GM19452 (cell line): ENCODE results near the gene PUS7.
"Not testable (repeated sequence)": the region's sequence is repeated elsewhere in the genome, so short reads cannot be mapped to it uniquely, and the experiment has no call there.

Source experiments
- ATAC-seq: cut with Tn5 transposase; IDR thresholded peaks from one replicate; pipeline ENCODE4 v1.9.1; 2021; ENCODE audit not compliant: unreplicated experiment

The PUS7 gene

GRCh38 chr7:105502173-105502572 is 19.9 kb downstream of the PUS7 start:
- no peak for ATAC-seq

- ATAC-seq, result no peak
These were observed 25.1 kb downstream of the PUS7 start for GRCh38 chr7:105497016-105497415.

- no peak for ATAC-seq
These were observed 25.6 kb downstream of the PUS7 start for GRCh38 chr7:105496521-105496920.

- ATAC-seq, result no peak
These were observed 28.2 kb downstream of the PUS7 start for GRCh38 chr7:105493923-105494315.

- ATAC-seq, result no peak
These were observed 28.7 kb downstream of the PUS7 start for GRCh38 chr7:105493196-105493922.

GRCh38 chr7:105489409-105489808 is 32.7 kb downstream of the PUS7 start:
- no peak for ATAC-seq

- ATAC-seq, result no peak
These were observed 34.2 kb downstream of the PUS7 start for GRCh38 chr7:105487579-105488571.

GRCh38 chr7:105480931-105481330 is 41.1 kb downstream of the PUS7 start:
- ATAC-seq, result no peak

- ATAC-seq, result no peak
These were observed 43.5 kb downstream of the PUS7 start for GRCh38 chr7:105478606-105479005.

GRCh38 chr7:105477908-105478307 is 44.2 kb downstream of the PUS7 start:
- no peak for ATAC-seq

- ATAC-seq, result no peak
These were observed 48.0 kb downstream of the PUS7 start for GRCh38 chr7:105474045-105474444.

GRCh38 chr7:105473163-105473562 is 48.9 kb downstream of the PUS7 start:
- ATAC-seq, result no peak

GRCh38 chr7:105470846-105471245 is 51.2 kb downstream of the PUS7 start:
- ATAC-seq, result no peak

- ATAC-seq, result no peak
These were observed 52.0 kb downstream of the PUS7 start for GRCh38 chr7:105470090-105470489.

- no peak for ATAC-seq
These were observed 59.2 kb downstream of the PUS7 start for GRCh38 chr7:105462765-105463420.

GRCh38 chr7:105461518-105461917 is 60.6 kb downstream of the PUS7 start:
- ATAC-seq, result no peak

- no peak for ATAC-seq
These were observed 64.3 kb downstream of the PUS7 start for GRCh38 chr7:105457619-105458225.

GRCh38 chr7:105454921-105455320 is 67.2 kb downstream of the PUS7 start:
- ATAC-seq, result no peak

- no peak for ATAC-seq
These were observed 67.8 kb downstream of the PUS7 start for GRCh38 chr7:105454095-105454747.

GRCh38 chr7:105452085-105452484 is 70.0 kb downstream of the PUS7 start:
- no peak for ATAC-seq

- ATAC-seq, result not testable (repeated sequence)
These were observed 71.2 kb downstream of the PUS7 start for GRCh38 chr7:105450870-105451269.
